DMS 273 treated with DMSO at 0.1 percent for 48 hours (cell line): ENCODE data around the gene SLC38A7.
"Not testable (repeated sequence)": the region's sequence is repeated elsewhere in the genome, so short reads cannot be mapped to it uniquely, and the experiment has no call there.

Experiments
- DNase-seq: peaks from one replicate; lab custom pipeline; 2025; lab: John Stamatoyannopoulos, UW

SLC38A7 gene

DNA sequence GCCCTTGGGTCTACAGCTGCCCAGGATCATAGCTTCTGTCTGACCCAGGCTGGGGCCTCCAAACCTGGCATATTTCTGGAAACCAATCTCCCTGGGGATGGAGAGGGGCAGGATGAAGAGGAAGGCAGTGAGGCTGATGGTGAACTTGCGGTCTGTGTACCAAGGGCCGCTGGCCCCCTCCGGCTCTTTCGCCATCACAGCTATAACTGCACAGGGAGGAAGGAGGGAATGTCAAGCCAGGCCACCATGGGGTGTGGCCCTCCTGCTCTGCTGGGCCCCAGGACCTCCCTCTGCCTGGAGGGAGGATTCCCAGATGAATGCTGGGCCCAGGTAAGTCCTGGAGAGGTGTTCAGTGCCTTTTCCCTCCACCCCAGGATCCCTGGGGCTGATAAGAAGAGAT is 6.3 kb downstream of the SLC38A7 start:
- no peak for DNase-seq

DNA sequence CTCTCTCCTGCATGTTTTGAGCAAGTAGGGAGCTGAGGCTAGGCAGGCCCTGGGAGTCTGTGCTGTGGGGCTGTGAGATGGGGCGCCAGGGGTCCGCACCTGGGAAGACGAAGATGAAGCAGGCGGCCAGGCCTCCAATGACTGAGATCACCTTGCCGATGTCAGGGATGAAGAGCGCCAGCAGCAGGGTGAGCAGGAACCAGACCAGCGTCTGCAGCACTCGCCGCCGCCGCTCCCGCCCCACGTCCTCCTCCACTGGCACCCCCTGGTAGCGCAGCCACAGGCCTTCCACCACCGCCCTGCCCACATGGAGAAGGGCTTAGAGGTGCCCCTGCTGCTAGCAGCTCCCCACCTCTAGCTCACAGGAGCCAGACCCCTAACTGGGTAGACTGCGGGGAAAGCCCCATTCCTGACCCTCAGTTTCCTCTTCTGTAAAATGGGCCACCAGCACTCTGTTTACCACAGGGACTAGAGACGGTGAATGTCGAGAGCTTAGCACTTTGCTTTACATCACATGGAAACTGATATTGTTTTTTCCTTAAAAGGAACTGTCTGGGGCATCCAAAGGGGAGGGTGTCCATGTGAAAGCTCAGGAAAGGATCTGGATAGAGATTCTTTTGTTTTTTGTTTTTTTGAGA is 13.5 kb downstream of the SLC38A7 start:
- no peak for DNase-seq

DNA sequence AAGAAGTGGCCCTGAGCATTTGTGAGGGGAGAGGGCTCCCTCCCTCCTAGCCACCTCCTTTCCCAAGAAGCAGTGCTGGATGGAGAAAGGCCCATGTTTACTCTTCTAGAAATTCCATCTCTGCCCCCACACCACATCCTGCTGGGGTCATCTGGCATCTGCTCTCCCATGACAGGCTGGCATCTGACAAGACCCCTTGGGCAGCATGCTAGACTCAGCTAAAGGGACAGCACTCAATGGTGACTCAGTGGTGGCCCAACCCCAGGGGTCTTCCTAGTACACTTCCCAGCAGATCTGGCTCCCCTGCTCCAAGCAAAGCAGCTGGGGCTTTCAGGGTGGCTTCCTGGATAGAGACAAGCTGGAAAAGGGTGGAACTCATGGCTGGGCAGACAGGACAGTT is 14.4 kb downstream of the SLC38A7 start:
- DNase-seq: no peak

DNA sequence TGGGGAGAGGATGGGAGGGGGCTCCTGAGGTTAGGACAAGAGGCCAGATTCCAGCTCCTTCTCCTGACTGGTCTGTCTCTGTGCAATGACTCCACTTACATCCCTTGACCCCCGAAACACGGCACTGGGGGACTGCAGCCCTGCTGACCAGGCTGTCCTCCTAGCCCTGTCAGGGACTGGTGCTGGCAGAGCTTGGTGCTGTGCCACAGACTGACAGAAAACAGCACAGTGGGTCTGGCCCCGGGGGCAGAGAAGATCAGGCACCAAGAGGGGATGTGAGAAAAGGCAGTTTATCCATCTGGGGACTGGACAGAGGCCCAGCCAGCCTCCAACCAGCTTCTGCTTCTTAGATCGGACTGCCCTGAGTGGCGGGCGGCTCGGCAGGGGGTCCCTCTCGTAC is 19.4 kb downstream of the SLC38A7 start:
- DNase-seq: no peak

DNA sequence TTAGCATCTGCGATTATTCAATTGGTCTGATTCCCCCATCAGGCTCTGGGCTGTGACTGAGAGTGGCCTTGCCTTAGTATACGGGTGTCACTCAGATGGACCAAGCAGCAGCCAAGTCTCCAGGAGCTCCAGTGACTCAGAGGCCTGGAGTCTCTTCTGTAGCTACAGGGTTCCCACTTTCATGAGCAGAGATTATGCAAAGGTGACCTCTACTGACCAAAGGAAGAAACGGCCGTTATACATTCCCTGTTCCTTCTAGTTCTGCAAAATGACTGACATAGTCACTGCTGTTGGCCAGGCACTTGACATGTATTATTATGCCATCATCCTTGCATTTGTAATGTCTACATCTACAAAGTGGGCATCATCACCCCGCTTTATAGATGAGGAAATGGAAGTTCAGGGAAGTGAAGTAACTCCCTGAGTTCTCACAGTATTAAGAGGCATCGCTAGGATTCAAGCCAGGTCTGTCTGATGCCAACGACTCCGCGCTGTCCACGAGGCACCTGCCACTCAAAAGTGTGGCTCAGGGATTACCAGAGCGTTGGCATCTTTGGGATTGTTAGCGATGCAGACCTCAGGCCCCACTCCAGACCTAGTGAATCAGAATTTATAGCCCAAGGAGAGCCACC is 23.3 kb downstream of the SLC38A7 start:
- DNase-seq: peak; percentile 43

DNA sequence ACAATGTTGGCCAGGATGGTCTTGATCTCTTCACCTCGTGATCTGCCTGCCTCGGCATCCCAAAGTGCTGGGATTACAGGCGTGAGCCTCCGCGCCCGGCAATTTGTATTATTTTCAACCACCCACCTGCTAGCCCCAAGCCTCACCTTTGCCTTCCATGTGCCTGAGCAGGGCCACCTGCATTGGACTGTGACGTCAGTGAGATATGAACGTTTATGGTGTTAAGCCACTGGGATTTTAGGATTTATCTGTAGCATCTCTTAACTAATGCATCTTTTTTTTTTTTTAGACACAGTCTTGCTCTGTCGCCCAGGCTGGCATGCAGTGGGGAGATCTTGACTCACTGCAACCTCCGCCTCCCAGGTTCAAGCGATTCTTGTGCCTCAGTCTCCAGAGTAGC is 24.7 kb downstream of the SLC38A7 start:
- not testable (repeated sequence) for DNase-seq

DNA sequence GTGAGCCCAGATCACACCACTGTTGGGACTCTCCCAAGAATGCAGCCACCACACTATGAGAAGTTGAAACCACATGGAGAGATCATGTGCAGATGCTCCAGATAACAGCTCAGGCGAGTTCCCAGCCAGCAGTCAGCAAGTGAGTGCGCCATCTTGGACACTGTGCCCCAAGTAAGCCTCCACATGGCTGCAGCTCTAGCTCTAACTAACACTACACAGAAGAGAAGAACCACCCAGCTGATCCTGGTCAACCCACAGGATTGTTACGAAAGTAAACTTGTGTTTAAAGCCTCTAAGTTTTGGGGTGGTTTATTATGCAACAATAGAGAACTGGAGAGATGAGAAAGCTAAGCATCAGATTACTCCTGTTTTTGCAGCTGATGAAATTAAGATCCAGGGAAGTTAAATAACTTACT is 25.8 kb downstream of the SLC38A7 start:
- no peak for DNase-seq

DNA sequence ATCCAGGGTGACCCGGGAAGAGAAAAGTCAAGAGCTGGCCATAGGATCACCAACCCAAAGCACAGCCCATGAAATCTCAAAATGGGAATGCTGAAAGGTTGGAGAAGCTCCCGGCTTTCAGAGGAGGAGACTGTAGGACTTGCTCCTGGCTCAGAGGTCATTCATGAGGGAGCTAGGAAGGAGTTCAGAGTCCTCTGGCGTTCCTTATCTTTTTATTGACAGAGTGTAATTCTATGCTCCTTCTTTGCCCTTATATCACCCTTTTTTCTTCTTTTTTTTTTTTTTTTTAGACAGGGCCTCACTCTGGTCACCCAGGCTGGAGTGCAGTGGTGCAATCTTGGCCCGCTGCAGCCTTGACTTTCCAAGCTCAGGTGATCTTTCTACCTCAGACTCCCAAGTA is 27.7 kb downstream of the SLC38A7 start:
- no peak for DNase-seq

DNA sequence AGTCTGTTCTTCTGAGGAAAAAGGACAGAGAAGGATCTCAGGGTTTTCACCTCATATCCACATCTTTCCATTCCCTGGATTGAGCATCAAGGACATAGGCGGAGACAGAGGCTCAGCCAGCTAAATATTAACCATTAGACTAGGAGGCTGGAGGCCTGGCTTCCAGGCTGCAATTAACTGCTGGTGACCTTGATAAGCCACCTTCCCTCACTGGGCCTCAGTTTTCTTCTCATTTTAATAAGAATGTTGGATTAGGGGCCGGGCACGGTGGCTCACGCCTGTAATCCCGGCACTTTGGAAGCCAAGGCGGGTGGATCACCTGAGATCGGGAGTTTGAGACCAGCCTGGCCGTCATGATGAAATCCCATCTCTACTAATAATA is 29.4 kb downstream of the SLC38A7 start:
- no peak for DNase-seq

DNA sequence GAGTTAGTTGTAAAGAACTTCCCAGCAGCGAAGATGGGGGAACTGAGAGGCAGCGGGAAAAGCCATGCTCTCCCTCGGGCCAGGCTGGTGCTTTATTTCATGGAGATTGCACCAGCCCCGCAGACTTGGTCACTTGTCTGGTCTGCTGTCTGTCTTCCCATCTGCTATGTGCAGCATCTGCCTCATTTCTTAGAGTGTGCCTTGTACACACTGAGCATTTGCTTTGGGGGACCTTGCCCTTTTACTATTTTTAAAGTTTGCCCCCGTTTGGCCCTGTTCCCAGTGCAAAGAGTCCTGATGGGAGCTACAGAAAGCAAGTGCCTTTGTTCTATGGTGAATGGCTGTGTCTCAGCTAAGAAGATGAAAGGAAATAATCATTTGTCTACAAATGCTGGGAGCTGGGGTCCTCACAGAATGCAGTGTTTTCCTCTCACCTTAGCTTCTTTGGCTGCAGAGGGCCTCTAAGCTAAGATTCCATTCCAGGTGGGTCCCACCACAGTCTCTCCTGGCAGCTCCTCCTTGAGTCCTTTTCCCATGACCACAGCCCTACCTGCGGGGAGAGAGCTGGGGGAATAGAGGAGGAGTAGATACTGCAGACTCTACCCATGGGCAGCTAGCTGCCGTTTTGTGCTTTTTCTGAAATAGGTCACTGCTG is 29.9 kb downstream of the SLC38A7 start:
- no peak for DNase-seq

DNA sequence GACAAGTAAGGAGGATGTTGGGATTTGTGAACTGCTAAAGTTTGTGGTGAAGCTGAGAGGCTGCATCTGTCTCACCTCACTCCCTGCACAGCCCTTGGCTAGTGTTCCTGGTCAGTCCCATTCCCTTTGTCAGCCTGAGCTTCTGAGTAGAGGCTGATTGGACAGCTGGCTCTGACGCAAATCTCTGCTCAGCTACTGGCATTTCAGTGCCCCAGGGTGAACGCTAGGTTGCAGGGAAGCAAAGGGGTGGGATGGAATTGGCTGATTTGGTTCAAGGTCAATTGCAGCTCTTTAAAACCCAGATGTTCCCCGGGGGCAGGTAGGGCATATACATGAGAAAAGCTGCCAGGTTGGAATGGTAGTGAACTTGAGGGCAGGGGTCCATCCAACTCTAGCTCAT is 31.8 kb downstream of the SLC38A7 start:
- DNase-seq: no peak

DNA sequence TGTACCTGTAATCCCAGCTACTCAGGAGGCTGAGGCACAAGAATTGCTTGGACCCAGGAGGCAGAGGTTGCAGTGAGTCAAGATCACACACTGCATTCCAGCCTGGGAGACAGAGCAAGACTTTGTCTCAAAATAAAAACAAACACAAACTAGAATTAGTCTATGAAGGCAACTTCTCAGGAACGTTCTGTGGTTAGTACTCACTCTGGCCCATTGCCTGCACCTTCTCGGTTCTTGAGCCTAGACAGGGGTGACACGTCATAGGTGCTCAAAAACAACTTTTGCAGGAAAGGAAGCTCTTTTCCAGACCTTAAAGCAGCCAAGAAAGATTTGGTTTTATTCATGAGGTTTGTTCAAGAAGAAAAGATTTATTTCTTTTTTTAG is 32.6 kb downstream of the SLC38A7 start:
- DNase-seq: no peak

DNA sequence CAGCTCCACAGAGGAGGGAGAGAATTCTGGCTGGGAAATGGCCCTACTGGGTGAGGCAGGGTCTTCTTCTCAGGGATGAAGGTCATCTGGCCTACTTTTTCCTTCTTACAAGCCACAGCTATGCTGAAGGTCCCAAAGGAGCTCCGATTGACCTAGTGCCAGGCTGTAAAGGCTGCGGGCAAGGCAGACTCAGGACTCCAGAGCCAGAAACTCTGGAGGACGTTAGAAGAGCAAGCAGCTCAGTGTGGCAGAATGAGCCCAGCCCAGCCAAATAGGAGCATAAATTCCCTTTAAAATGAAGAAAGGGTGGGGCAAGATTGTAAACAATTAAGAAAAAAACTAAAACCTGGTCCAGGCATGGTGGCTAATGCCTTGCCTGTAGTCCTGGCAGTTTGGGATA is 34.9 kb downstream of the SLC38A7 start:
- no peak for DNase-seq

DNA sequence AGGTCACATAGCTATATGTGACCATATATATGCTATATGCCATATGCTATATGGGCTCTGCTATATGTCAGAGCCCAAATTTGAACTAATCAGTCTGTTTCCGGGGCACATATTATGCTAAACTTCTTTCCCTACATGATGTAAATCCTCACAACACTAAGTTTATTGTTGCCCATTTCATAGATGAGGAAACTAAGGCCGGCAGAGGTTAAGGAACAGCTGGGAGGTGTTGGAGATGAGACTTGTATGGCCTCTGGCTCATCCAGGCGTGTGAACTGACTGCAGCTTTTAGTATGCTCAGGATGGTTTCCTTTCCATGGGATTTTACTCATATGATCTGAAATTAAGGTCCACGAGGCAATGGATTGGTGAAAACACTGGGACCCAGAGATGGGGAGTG is 37.5 kb downstream of the SLC38A7 start:
- no peak for DNase-seq

DNA sequence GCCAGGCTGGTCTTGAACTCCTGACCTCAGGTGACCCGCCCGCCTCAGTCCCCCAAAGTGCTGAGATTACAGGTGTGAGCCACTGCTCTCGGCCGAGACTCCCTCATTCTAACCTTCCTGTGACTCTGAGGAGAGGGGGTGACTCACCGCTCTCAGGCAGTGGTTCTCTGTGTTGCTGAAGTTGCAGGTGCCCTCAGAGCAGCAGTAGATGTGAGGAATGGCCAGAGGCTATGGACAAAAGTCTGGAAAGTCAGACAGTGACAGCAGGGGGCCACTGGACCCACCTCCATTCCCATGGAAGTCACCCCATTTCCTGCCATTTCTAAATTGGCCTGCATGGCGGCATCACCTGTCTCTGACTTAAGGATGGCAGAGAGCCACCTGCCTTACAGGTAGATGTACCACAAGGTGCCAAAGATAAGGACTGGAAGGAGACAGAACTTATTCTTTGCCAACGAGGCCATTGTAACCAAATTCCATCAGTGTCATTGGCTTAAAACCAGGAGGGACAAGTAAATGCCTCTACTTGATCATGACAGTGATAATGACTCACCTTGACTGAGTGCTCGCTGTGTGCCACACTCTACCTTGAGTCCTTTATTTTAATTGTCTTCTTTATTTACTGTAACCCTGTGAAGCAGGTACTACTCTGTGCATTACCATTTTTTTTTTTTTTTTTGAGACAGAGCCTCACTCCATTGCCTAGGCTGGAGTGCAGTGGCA is 39.6 kb downstream of the SLC38A7 start:
- DNase-seq: no peak

DNA sequence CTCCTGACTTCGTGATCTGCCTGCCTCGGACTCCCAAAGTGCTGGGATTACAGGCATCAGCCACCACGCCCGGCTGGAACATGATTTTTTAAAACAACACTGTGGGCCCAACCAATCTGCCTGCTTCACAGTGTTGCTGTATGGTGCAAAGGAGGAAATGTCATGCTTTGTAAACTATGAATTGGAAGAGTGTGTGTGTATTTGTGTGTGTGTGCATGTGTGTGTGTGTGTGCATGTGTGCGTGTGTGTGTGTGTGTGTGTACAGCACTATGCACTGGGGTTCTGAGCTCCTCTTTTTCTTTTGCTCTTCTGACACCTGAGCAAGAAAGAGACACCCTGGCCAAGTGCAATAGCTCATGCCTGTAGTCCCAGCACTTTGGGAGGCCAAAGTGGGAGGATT is 40.5 kb downstream of the SLC38A7 start:
- DNase-seq: no peak

DNA sequence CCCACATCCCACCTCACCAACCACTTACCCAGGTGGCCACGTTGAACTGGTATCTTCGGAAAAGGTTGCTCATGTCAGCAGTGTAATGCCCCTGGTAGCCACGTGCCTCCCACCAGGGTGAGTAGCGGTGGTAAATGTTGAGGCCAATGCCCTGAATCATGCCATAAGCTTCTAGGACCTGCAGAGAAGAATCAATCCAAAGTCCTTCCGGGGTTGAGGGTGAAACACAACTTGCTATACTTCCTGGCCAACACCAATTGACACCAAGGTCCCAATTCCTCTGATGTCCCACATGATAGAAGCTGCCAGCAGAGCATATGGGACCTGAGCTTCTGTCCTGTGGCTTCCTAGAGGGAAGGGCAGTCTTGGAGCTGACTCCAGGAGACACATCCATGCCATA is 43.6 kb downstream of the SLC38A7 start:
- DNase-seq: no peak

DNA sequence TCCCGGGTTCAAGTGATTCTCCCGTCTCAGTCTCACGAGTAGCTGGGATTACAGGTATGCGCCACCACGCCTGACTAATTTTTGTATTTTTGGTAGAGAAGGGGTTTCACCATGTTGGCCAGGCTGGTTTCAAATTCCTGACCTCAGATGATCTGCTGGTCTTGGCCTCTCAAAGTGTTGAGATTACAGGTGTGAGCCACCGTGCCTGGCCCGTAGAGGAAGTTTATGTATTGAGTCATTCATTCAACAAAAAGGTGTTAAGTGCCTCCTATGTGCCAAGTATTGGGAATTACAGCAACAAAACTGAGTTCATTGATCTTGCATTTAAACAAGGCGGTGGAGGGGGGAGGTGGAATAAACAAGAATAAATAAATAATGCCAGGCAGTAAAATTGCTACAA is 44.7 kb downstream of the SLC38A7 start:
- DNase-seq: no peak

DNA sequence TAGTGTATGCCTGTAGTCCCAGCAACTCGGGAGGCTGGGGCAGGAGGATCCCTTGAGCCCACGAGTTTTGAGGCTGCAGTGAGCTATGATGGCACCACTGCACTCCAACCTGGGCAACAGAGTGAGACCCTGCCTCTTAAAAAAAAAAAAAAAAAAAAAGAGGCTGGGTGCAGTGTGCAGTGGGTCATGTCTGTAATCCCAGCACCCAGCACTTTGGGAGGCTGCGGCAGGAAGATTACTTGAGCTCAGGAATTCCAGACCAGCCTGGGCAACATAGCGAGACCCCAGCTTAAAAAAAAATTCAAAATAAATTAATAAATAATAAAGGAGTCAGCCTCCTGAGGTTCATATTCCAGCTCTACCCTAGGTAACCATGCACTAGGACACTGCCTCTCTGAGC is 45.3 kb downstream of the SLC38A7 start:
- DNase-seq: no peak

DNA sequence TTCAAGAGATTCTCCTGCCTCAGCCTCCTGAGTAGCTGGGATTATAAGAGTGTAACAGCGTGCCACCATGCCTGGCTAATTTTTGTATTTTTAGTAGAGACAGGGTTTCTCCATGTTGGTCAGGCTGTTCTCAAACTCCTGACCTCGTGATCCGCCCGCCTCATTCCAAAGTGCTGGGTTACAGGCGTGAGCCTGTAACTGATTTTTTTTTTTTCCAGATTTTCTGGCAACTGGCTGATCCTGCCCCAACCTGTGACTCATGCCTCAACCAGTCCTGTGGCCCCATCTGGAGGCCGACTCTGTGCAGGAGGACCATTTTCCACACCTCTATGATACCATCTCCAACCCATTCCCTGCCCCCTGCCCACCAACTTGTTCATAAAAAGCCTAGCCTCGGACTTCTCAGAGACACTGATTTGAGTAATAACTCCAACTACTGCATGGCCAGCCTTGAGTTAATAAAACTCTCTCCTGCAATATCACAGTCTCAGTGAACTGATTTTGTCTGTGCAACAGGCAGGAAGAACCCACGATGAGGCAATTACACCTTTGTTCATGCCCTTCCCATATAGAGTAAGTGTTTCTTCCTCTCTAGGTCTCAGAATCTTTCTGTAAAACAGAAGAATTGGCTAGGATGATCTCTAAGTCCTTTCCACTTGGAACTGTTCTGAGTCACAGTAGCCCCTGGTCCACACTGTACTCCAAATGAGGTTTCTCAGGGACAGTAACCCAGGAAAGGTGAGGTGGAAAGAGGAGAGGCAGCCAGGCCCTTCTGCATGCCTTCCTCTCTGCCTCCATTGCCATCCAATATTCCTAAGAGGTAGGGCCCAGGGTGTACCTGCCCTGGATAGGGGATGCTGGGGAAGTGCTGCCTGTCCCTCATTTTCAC is 46.2 kb downstream of the SLC38A7 start:
- DNase-seq: peak; percentile 26

DNA sequence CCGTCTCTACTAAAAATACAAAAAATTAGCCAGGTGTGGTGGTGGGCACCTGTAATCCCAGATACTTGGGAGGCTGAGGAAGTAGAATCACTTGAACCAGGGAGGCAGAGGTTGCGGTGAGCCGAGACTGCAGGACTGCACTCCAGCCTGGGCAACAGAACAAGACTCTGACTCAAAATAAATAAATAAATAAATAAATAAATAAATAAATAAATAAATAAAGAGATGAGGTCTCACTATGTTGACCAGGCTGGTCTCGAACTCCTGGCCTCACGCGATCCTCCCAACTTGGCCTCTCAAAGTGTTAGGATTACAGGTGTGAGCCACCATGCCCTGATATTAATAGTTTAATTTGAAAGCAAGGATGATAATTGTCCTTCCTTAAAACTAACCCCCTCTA is 47.5 kb downstream of the SLC38A7 start:
- DNase-seq: not testable (repeated sequence)

DNA sequence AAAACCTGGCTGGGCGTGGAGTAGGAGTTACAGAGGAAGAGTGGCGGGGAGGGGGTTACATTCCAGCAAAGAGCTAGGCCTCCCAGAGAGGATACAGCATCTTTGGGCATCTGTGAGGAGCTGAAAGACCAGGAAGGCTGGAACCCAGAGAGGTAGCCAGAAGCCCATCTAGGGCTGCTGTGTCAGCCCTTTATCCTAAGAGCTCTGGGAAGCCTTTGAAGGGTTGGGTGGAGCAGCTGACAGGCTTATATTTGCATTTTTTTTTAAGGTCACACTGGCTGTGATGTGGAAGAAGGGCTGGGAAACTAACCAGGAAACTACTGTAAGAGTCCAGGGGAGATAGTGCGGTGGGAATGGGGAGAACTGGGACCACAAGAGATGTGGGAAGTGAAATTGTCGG is 48.1 kb downstream of the SLC38A7 start:
- DNase-seq: no peak
